Stimulated activated CD8-positive, alpha-beta memory T cell treated with anti-CD3 and anti-CD28 coated beads, Interleukin-12 subunit alpha, Interleukin-12 subunit beta, amount 100 ng/mL, for 1 hour (primary cell): Measurements from ENCODE around the gene STIMATE.

Experiments
- DNase-seq: peaks from one replicate; pipeline ENCODE4 v3.0.0-alpha.2; 2020; ENCODE audit warnings: low read depth

Gene STIMATE

GRCh38 chr3:52817221-52817620 lies 80.1 kb downstream of the STIMATE start:
- no peak for DNase-seq

GRCh38 chr3:52816654-52817053 lies 80.7 kb downstream of the STIMATE start:
- no peak for DNase-seq

- DNase-seq: no peak
Measured at GRCh38 chr3:52816199-52816598, 81.1 kb downstream of the STIMATE start.

- DNase-seq: no peak
Measured at GRCh38 chr3:52813810-52814209, 83.5 kb downstream of the STIMATE start.

GRCh38 chr3:52811452-52812011 lies 85.8 kb downstream of the STIMATE start:
- DNase-seq: no peak

GRCh38 chr3:52810923-52811322 lies 86.4 kb downstream of the STIMATE start:
- no peak for DNase-seq

- DNase-seq: no peak
Measured at GRCh38 chr3:52809662-52810377, 87.5 kb downstream of the STIMATE start.

- no peak for DNase-seq
Measured at GRCh38 chr3:52809149-52809548, 88.2 kb downstream of the STIMATE start.

GRCh38 chr3:52805270-52806039 lies 91.9 kb downstream of the STIMATE start:
- no peak for DNase-seq

GRCh38 chr3:52801839-52802238 lies 95.5 kb downstream of the STIMATE start:
- DNase-seq: no peak

- DNase-seq: no peak
Measured at GRCh38 chr3:52800079-52800478, 97.3 kb downstream of the STIMATE start.

GRCh38 chr3:52798978-52799476 lies 98.3 kb downstream of the STIMATE start:
- DNase-seq: no peak

GRCh38 chr3:52798376-52798977 lies 98.9 kb downstream of the STIMATE start:
- DNase-seq: no peak

GRCh38 chr3:52796411-52796810 lies 100.9 kb downstream of the STIMATE start:
- DNase-seq: no peak

GRCh38 chr3:52795298-52795900 lies 101.9 kb downstream of the STIMATE start:
- no peak for DNase-seq

GRCh38 chr3:52794612-52795099 lies 102.7 kb downstream of the STIMATE start, which contains the start of gene ITIH3:
TSS of gene ITIH3 (plus strand) at chr3:52794796. CDS start at chr3:52794804, 8 bp downstream.
- no peak for DNase-seq

GRCh38 chr3:52793702-52794611 lies 103.4 kb downstream of the STIMATE start:
- DNase-seq: no peak

- DNase-seq: no peak
Measured at GRCh38 chr3:52792961-52793695, 104.2 kb downstream of the STIMATE start.

GRCh38 chr3:52792413-52792812 lies 104.9 kb downstream of the STIMATE start:
- no peak for DNase-seq

- no peak for DNase-seq
Measured at GRCh38 chr3:52791928-52792327, 105.4 kb downstream of the STIMATE start.
